HCT116 (cell line): ENCODE results near the gene WASL.

Experiments
- ATF3 ChIP-seq: IDR thresholded peaks from 2 replicates; pipeline ENCODE4 v1.6.1; 2012
- CEBPB ChIP-seq: IDR thresholded peaks from 2 replicates; pipeline ENCODE4 v1.6.1; 2012; ENCODE audit warnings: low read depth
- CTCF ChIP-seq, 3 experiments: fragments of 200-600 bp in 1 of 3; sonication (generic) in 1 of 3; IDR thresholded peaks in 2 of 3; conservative IDR thresholded peaks in 1 of 3; 2 replicates each; pipeline ENCODE4 v1.5.1; 2012 to 2017; ENCODE audit warnings: low read depth in 2 of 3, low read length in 2 of 3, antibody characterized with exemption in 1 of 3, borderline replicate concordance in 1 of 3, control low read depth in 1 of 3, mild to moderate bottlenecking in 1 of 3, mixed read lengths in 1 of 3, mixed run types in 1 of 3, moderate library complexity in 1 of 3; ENCODE audit not compliant: insufficient read depth in 1 of 3
- FOSL1 ChIP-seq: IDR thresholded peaks from 2 replicates; pipeline ENCODE4 v1.6.1; 2012; ENCODE audit warnings: low read depth
- POLR2A ChIP-seq: IDR thresholded peaks from 2 replicates; pipeline ENCODE4 v1.7.0; 2011; ENCODE audit warnings: borderline replicate concordance; ENCODE audit not compliant: insufficient read depth, insufficient read length; ENCODE audit errors: extremely low read depth
- REST ChIP-seq: IDR thresholded peaks from 2 replicates; pipeline ENCODE4 v1.6.1; 2012; ENCODE audit warnings: low read depth
- ZBTB33 ChIP-seq: IDR thresholded peaks from 2 replicates; pipeline ENCODE4 v1.6.1; 2011; ENCODE audit warnings: mild to moderate bottlenecking, low read length, moderate library complexity; ENCODE audit not compliant: insufficient replicate concordance; ENCODE audit errors: extremely low read depth
- ZFX ChIP-seq: fragments of 450-650 bp; IDR thresholded peaks from 2 replicates; pipeline ENCODE4 v1.6.1; 2017

- TF ChIP-seq POLR2A (no peak), CEBPB (peak; percentile 68), CTCF (IDR thresholded peaks at IDR 0.05 in 2 of 3, conservative IDR thresholded peaks at IDR 0.05 in 1 of 3; ENCODE audit: borderline replicate concordance in 1 of 3, insufficient read depth in 1 of 3, low read depth in 2 of 3, low read length in 2 of 3) (no peak), REST (no peak), FOSL1 (no peak), ATF3 (no peak), ZFX (no peak), ZBTB33 (no peak)
These were observed 21.5 kb downstream of the WASL start for GRCh38 chr7:123727071-123727837.
